HG03025 (cell line): ENCODE data around the gene JOSD2.

Experiments used
- ATAC-seq: cut with Tn5 transposase; IDR thresholded peaks from one replicate; pipeline ENCODE4 v1.9.1; 2021; ENCODE audit warnings: mild to moderate bottlenecking, moderate library complexity; ENCODE audit not compliant: unreplicated experiment, low FRiP score

The JOSD2 gene

DNA sequence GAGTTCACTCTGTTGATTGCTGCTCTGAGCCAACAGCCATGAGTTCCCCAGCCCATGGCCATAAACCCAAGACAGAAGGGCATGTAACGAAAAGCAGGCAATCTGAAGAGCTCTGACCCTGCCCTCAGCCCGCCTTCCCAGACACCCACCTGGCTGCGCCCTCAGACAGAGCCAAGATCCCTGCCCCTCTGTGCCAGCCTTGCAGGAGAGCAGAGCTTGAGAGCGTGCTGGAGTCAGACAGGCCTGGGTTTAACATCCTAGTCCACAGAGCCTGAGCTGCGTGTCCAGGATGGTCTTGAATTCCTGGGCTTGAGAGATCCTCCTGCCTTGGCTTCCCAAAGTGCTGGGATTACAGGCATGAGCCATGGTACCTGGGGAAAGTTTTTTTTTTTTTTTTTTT lies 53.7 kb downstream of the JOSD2 start:
- no peak for ATAC-seq
